H9 (cell line): Measurements from ENCODE around the gene CYP2C19. TPM values are rescaled to one million over a fixed set of nuclear protein-coding genes. Genes with fewer than 3 reads are reported as not detected.

Source experiments
- DNase-seq: peaks from one replicate; pipeline ENCODE4 v3.0.0-alpha.2; 2017
- H2AFZ ChIP-seq: one replicate; pipeline ENCODE4 v1.6.1; 2013; ENCODE audit warnings: mild to moderate bottlenecking, low read length, control low read depth, moderate library complexity
- H2AK5ac ChIP-seq: 2 replicates; pipeline ENCODE4 v1.6.1; 2013; ENCODE audit warnings: low read length, control low read depth, mixed read lengths; ENCODE audit not compliant: insufficient read length
- H2BK120ac ChIP-seq: one replicate; pipeline ENCODE4 v1.6.1; 2013; ENCODE audit warnings: low read depth, mild to moderate bottlenecking, low read length, control low read depth, inconsistent platforms; ENCODE audit not compliant: poor library complexity, severe bottlenecking
- H2BK12ac ChIP-seq: 2 replicates; pipeline ENCODE4 v1.6.1; 2013; ENCODE audit warnings: low read length, control low read depth, mixed read lengths, low read depth; ENCODE audit not compliant: insufficient read length
- H2BK15ac ChIP-seq: 2 replicates; pipeline ENCODE4 v1.6.1; 2013; ENCODE audit warnings: low read depth, low read length, control low read depth
- H2BK20ac ChIP-seq: one replicate; pipeline ENCODE4 v1.6.1; 2013; ENCODE audit warnings: low read depth, mild to moderate bottlenecking, low read length, control low read depth, inconsistent platforms; ENCODE audit not compliant: poor library complexity, severe bottlenecking
- H2BK5ac ChIP-seq: 2 replicates; pipeline ENCODE4 v1.6.1; 2013; ENCODE audit warnings: low read length, control low read depth, mixed read lengths; ENCODE audit not compliant: insufficient read length
- H3K14ac ChIP-seq: 2 replicates; pipeline ENCODE4 v1.6.1; 2013; ENCODE audit warnings: low read length, control low read depth; ENCODE audit not compliant: insufficient read depth
- H3K18ac ChIP-seq: 2 replicates; pipeline ENCODE4 v1.6.1; 2013; ENCODE audit warnings: low read depth, mild to moderate bottlenecking, mixed read lengths, low read length, control low read depth; ENCODE audit not compliant: insufficient read length
- H3K23ac ChIP-seq: 2 replicates; pipeline ENCODE4 v1.6.1; 2013; ENCODE audit warnings: low read length, control low read depth, mixed read lengths, low read depth; ENCODE audit not compliant: insufficient read length
- H3K23me2 ChIP-seq: 2 replicates; pipeline ENCODE4 v1.6.1; 2013; ENCODE audit warnings: low read depth, mild to moderate bottlenecking, mixed read lengths, low read length, control low read depth; ENCODE audit not compliant: insufficient read length, poor library complexity, severe bottlenecking
- H3K27ac ChIP-seq: 2 replicates; pipeline ENCODE4 v1.5.1; 2013; ENCODE audit warnings: low read length, control low read depth, mixed read lengths, low read depth; ENCODE audit not compliant: insufficient read length
- H3K27me3 ChIP-seq: 2 replicates; pipeline ENCODE4 v1.6.1; 2013; ENCODE audit warnings: low read length, control low read depth, inconsistent platforms; ENCODE audit not compliant: insufficient read depth
- H3K4ac ChIP-seq: 2 replicates; pipeline ENCODE4 v1.6.1; 2013; ENCODE audit warnings: low read depth, mild to moderate bottlenecking, control low read depth, inconsistent platforms, low read length, moderate library complexity
- H3K4me1 ChIP-seq: 2 replicates; pipeline ENCODE4 v1.6.1; 2013; ENCODE audit warnings: low read length, control low read depth, inconsistent platforms; ENCODE audit not compliant: insufficient read depth
- H3K4me2 ChIP-seq: 2 replicates; pipeline ENCODE4 v1.6.1; 2013; ENCODE audit warnings: low read length, control low read depth, mixed read lengths; ENCODE audit not compliant: insufficient read length, insufficient read depth
- H3K56ac ChIP-seq: 2 replicates; pipeline ENCODE4 v1.6.1; 2013; ENCODE audit warnings: low read depth, mild to moderate bottlenecking, mixed read lengths, low read length, control low read depth; ENCODE audit not compliant: insufficient read length
- H3K79me1 ChIP-seq: 2 replicates; pipeline ENCODE4 v1.6.1; 2013; ENCODE audit warnings: low read depth, mild to moderate bottlenecking, moderate library complexity, low read length, control low read depth, inconsistent platforms; ENCODE audit not compliant: insufficient read depth, poor library complexity, severe bottlenecking
- H3K79me2 ChIP-seq: 2 replicates; pipeline ENCODE4 v1.6.1; 2013; ENCODE audit warnings: low read length, control low read depth, inconsistent platforms; ENCODE audit not compliant: insufficient read depth
- H3K9ac ChIP-seq: 2 replicates; pipeline ENCODE4 v1.6.1; 2013; ENCODE audit warnings: low read length, control low read depth, mixed read lengths; ENCODE audit not compliant: insufficient read length; ENCODE audit errors: extremely low read depth
- H3K9me3 ChIP-seq: one replicate; pipeline ENCODE4 v1.6.1; 2013; ENCODE audit warnings: low read depth, low read length, inconsistent platforms; ENCODE audit not compliant: control insufficient read depth
- H3T11ph ChIP-seq: one replicate; pipeline ENCODE4 v1.6.1; 2013; ENCODE audit warnings: mild to moderate bottlenecking, low read length, control low read depth, inconsistent platforms
- H4K20me1 ChIP-seq: one replicate; pipeline ENCODE4 v1.6.1; 2013; ENCODE audit not compliant: control insufficient read depth, insufficient read length, insufficient read depth
- H4K5ac ChIP-seq: 2 replicates; pipeline ENCODE4 v1.6.1; 2013; ENCODE audit warnings: low read depth, mild to moderate bottlenecking, mixed read lengths, low read length, control low read depth; ENCODE audit not compliant: insufficient read length
- H4K8ac ChIP-seq: replicated peaks from 2 replicates; pipeline ENCODE4 v1.6.1; 2013; ENCODE audit warnings: low read length, control low read depth, mixed read lengths, low read depth; ENCODE audit not compliant: insufficient read length
- H4K91ac ChIP-seq: 2 replicates; pipeline ENCODE4 v1.6.1; 2013; ENCODE audit warnings: low read depth, mild to moderate bottlenecking, moderate library complexity, mixed read lengths, low read length, control low read depth; ENCODE audit not compliant: insufficient read length
- H3K27ac Mint-ChIP-seq, 3 experiments: 2 replicates in 2 of 3; 3 replicates in 1 of 3; pipeline ENCODE4 v1.8.0; 2020 to 2021; ENCODE audit warnings: mixed read lengths in 3 of 3, mild to moderate bottlenecking in 1 of 3, moderate library complexity in 1 of 3
- H3K27me3 Mint-ChIP-seq: 2 replicates; pipeline ENCODE4 v1.8.0; 2021; ENCODE audit warnings: low read depth, mild to moderate bottlenecking, moderate library complexity, mixed read lengths
- H3K36me3 Mint-ChIP-seq, 3 experiments: 2 replicates in 2 of 3; 3 replicates in 1 of 3; pipeline ENCODE4 v1.8.0; 2020 to 2021; ENCODE audit warnings: low read depth in 3 of 3, mixed read lengths in 3 of 3; ENCODE audit not compliant: insufficient read depth in 1 of 3
- H3K4me1 Mint-ChIP-seq, 2 experiments: 2 replicates each; pipeline ENCODE4 v1.8.0; 2020; ENCODE audit warnings: mixed read lengths in 2 of 2
- H3K4me3 Mint-ChIP-seq, 2 experiments: 2 replicates in 1 of 2; 3 replicates in 1 of 2; pipeline ENCODE4 v1.8.0; 2020 to 2021; ENCODE audit warnings: mild to moderate bottlenecking in 2 of 2, mixed read lengths in 2 of 2, moderate library complexity in 1 of 2
- H3K9me3 Mint-ChIP-seq, 2 experiments: 2 replicates in 1 of 2; 3 replicates in 1 of 2; pipeline ENCODE4 v1.8.0; 2020; ENCODE audit warnings: mild to moderate bottlenecking in 2 of 2, mixed read lengths in 2 of 2, moderate library complexity in 1 of 2
- WGBS: extraction: QIAGEN DNeasy Blood & Tissue Kit; methylation state at CpG from one replicate; pipeline ENCODE4 v1.1.7; 2013; ENCODE audit warnings: missing lambda C conversion rate, low lambda C conversion rate, mixed read lengths; ENCODE audit not compliant: insufficient read length; ENCODE audit errors: extremely low coverage; 5-methylcytosine and 5-hydroxymethylcytosine counted together
- total RNA-seq: library from RNA; stranded (reverse); gene quantifications from 2 replicates; pipeline ENCODE4 v1.2.1, GENCODE V29; 2021
- TF ChIP-seq, protein P1 (sequence below): fragments of 200-600 bp; sonication (generic); conservative IDR thresholded peaks from 3 replicates; pipeline ENCODE4 v1.8.0; 2021; ENCODE audit warnings: antibody characterized with exemption, mild to moderate bottlenecking

Gene CYP2C19
- total RNA-seq, 1 experiment from 2014 or later, result not detected

DNA sequence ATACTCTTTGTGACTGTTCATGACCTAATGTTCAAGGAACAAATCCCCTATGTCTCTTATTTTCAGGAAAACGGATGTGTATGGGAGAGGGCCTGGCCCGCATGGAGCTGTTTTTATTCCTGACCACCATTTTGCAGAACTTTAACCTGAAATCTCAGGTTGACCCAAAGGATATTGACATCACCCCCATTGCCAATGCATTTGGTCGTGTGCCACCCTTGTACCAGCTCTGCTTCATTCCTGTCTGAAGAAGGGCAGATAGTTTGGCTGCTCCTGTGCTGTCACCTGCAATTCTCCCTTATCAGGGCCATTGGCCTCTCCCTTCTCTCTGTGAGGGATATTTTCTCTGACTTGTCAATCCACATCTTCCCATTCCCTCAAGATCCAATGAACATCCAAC lies 27.3 kb upstream of the CYP2C19 start:
- Histone ChIP-seq H2BK12ac (no peak overlapping the region), H3K27ac (no peak overlapping the region), H3K4me2 (no peak overlapping the region), H3K4ac (no peak overlapping the region), H2AK5ac (no peak overlapping the region), H3K14ac (no peak overlapping the region), H2AFZ (no peak overlapping the region), H4K8ac (no peak overlapping the region), H2BK15ac (no peak overlapping the region), H3K27me3 (no peaks in the 10 kb centered on the region), H2BK120ac (no peak overlapping the region), H4K20me1 (no peaks in the 10 kb centered on the region), H3K79me1 (no peaks in the 10 kb centered on the region), H3K9ac (no peak overlapping the region), H3T11ph (no peak overlapping the region), H3K23ac (no peak overlapping the region), H4K5ac (no peak overlapping the region), H3K4me1 (no peaks in the 10 kb centered on the region), H3K56ac (no peak overlapping the region), H2BK20ac (no peak overlapping the region), H3K23me2 (no peaks in the 10 kb centered on the region), H3K9me3 (no peaks in the 10 kb centered on the region), H3K79me2 (no peaks in the 10 kb centered on the region), H4K91ac (no peak overlapping the region), H3K18ac (no peak overlapping the region), H2BK5ac (no peak overlapping the region)
- H3K36me3 Mint-ChIP-seq, result no peaks in the 10 kb centered on the region
- no CpG with 5 or more reads among the region's 3 CpGs for WGBS
- TF ChIP-seq, protein P1, sequence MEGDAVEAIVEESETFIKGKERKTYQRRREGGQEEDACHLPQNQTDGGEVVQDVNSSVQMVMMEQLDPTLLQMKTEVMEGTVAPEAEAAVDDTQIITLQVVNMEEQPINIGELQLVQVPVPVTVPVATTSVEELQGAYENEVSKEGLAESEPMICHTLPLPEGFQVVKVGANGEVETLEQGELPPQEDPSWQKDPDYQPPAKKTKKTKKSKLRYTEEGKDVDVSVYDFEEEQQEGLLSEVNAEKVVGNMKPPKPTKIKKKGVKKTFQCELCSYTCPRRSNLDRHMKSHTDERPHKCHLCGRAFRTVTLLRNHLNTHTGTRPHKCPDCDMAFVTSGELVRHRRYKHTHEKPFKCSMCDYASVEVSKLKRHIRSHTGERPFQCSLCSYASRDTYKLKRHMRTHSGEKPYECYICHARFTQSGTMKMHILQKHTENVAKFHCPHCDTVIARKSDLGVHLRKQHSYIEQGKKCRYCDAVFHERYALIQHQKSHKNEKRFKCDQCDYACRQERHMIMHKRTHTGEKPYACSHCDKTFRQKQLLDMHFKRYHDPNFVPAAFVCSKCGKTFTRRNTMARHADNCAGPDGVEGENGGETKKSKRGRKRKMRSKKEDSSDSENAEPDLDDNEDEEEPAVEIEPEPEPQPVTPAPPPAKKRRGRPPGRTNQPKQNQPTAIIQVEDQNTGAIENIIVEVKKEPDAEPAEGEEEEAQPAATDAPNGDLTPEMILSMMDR, result no peak
- no peak for DNase-seq
- peaks cover 0 to 11% of the 10 kb centered on the region in 2 experiments; a peak in 2 of 5 replicates for H3K9me3 Mint-ChIP-seq
- H3K4me3 Mint-ChIP-seq, result no peak overlapping the region
- no peaks in the 10 kb centered on the region; the same call in 1 of the 2 replicates for H3K27me3 Mint-ChIP-seq
- H3K27ac Mint-ChIP-seq, result no peak overlapping the region
- H3K4me1 Mint-ChIP-seq, result no peaks in the 10 kb centered on the region
